ENCODE results near the gene FDX2.

Gene FDX2

DNA sequence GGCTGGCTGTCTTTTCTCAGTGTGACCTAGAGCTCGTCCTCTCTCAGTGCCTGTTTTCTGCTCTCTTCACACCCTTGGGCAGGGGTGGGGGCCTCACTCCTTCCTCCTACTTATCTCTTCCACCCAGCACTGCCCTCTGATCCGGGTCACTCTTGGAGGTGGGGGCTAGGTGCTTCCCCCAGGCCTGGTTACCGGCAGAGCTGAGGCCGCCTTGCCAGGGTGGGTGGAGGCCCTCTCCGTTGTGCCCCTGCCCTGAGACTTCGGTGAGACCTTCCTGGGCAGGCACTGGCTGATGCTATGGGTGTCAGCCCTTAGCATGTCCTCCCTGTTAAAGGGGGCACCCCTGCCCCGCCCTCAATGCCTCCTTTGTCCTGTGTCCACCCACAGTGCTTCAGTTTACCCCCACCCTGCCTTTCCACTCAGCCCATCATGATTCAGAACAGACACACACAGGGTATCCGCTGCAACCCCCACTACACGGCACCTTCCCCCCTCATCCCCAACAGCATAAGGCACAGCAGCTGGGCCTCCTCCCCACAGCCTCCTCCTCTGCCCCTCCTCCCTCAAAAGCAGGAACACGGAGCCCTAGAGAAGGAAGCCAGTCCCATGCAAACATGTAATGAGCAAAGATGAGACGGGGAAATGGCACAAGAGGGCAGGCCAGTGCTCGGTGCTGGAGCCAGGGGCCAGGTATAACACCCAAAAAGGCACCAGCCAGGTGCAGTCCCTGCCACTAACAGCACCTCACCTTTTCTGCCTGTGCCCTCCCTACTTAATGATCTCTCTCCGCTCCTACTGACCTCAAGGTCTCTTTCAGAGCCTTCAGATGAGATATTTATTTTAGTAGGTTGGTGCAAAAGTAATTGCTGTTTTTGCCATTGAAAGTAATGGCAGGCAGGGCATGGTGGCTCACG, 16.0 kb downstream of the FDX2 start:
- no peak for DNase-seq

DNA sequence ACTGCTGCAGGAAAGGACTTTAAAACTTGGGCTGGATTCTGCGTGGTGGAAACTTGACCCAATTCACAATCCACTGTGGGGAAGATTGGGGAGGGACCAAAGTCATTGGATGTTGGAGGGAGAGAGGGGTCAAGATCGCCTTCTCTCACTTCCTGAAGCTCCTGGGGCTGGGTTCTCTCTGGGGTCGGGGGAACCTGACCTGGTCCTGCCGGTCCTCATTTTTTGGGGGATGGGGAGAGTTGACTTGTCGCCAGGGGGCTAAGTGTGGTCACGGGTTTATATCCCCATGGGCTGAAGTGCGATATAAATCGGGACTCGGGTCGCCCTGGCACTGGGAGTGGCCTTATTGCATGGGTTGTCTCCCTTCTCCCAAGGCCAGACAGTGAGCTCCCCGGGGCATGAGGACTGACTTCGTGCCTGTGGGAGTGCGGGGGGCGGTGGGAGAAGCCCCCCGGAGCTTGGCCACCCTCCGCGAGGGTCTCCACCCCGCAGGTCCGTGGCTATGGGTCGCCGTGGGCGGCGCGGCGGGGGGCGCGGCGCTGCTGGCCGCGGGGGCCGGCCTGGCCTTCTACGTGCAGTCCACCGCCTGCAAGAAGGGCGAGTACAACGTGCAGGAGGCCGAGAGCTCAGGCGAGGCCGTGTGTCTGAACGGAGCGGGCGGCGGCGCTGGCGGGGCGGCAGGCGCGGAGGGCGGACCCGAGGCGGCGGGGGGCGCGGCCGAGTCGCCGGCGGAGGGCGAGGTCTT, 19.8 kb downstream of the FDX2 start:
- no peak for DNase-seq

DNA sequence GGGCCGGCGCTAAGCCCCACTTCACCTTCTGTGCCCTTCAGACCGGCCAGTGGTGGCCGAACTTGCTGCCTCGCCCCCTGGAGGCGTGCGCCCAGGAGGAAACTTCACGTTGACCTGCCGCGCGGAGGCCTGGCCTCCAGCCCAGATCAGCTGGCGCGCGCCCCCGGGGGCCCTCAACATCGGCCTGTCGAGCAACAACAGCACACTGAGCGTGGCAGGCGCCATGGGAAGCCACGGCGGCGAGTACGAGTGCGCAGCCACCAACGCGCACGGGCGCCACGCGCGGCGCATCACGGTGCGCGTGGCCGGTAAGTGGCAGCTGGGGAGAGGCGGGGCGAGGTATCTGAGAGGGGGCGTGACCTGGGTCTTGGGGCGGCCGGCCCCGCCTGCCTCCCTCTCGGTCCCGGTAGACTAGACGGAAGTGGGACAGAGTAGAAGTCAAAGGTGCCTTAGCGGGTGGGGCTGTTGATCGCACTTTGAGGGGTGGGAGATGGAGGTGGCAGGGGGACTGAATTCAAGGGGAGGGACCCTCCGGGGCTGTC, 20.4 kb downstream of the FDX2 start:
- DNase-seq, result no peak

DNA sequence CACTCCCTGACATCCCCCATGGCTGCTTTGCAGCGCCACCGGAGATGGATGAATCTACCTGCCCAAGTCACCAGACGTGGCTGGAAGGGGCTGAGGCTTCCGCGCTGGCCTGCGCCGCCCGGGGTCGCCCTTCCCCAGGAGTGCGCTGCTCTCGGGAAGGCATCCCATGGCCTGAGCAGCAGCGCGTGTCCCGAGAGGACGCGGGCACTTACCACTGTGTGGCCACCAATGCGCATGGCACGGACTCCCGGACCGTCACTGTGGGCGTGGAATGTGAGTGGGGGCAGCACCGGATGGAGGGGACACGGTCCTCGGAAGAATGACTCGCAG, 21.5 kb downstream of the FDX2 start:
- no peak for DNase-seq

DNA sequence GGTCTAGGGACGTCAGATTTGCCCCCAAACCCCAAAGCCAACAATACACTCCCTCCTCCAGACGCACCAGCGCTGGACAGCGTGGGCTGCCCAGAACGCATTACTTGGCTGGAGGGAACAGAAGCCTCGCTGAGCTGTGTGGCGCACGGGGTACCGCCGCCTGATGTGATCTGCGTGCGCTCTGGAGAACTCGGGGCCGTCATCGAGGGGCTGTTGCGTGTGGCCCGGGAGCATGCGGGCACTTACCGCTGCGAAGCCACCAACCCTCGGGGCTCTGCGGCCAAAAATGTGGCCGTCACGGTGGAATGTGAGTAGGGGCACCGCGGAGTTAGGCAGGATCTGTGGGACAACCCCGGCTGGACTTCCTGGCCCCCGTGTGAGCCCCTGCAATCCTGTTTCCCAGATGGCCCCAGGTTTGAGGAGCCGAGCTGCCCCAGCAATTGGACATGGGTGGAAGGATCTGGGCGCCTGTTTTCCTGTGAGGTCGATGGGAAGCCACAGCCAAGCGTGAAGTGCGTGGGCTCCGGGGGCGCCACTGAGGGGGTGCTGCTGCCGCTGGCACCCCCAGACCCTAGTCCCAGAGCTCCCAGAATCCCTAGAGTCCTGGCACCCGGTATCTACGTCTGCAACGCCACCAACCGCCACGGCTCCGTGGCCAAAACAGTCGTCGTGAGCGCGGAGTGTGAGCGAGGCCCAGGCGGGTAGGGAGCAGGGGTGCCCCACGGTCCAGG, 22.0 kb downstream of the FDX2 start:
- DNase-seq, result no peak

DNA sequence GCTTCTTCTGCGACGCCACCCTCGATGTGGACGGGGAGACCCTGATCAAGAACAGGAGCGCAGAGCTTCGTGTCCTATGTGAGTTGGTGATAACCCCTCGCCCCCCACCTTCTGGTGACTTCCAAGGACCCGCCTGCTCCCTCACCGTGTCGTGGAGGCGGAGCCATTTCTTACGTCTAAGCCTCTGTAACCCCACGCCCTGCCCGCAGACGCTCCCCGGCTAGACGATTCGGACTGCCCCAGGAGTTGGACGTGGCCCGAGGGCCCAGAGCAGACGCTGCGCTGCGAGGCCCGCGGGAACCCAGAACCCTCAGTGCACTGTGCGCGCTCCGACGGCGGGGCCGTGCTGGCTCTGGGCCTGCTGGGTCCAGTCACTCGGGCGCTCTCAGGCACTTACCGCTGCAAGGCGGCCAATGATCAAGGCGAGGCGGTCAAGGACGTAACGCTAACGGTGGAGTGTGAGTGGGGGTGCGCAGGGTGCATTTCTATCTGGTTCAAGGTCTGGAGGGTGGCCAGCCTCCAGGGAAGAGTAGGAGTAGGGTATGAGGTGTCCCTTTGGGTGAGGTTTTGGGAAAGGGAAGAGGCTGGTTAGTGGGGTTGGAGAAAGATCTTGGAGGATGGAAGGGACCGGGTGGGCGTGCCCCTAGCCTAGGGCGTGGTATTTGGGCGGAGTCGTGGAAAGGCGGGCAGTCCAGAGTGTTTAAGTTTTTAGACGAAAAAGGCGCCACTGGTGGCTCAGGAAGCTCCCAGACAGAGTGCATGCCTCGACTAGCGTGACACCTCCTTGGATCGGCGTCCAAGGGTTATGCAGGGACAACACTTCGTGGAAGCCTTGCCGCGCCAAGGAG, 22.8 kb downstream of the FDX2 start:
- DNase-seq, result no peak

- peak; percentile 72 to 88 for DNase-seq
Measured at GRCh38 chr19:10292206-10292788, 23.5 kb downstream of the FDX2 start.

- DNase-seq, result no peak
Measured at GRCh38 chr19:10291554-10292205, 24.1 kb downstream of the FDX2 start.

- DNase-seq, result peak; percentile 42 to 49
Measured at GRCh38 chr19:10290876-10291553, 24.8 kb downstream of the FDX2 start.

GRCh38 chr19:10290357-10290875, 25.4 kb downstream of the FDX2 start:
- DNase-seq, result no peak

- DNase-seq, result peak; percentile 22 to 28
Measured at GRCh38 chr19:10289836-10290356, 25.9 kb downstream of the FDX2 start, which contains the start of gene ICAM5. Gene ICAM5, plus strand, starts transcription at chr19:10289952. Its CDS starts 92 bp downstream, at chr19:10290044.

- peak; percentile 68 to 81 for DNase-seq
Measured at GRCh38 chr19:10289167-10289835, 26.5 kb downstream of the FDX2 start.

- DNase-seq, result peak; percentile 75 to 85
Measured at GRCh38 chr19:10288662-10289166, 27.1 kb downstream of the FDX2 start.

DNA sequence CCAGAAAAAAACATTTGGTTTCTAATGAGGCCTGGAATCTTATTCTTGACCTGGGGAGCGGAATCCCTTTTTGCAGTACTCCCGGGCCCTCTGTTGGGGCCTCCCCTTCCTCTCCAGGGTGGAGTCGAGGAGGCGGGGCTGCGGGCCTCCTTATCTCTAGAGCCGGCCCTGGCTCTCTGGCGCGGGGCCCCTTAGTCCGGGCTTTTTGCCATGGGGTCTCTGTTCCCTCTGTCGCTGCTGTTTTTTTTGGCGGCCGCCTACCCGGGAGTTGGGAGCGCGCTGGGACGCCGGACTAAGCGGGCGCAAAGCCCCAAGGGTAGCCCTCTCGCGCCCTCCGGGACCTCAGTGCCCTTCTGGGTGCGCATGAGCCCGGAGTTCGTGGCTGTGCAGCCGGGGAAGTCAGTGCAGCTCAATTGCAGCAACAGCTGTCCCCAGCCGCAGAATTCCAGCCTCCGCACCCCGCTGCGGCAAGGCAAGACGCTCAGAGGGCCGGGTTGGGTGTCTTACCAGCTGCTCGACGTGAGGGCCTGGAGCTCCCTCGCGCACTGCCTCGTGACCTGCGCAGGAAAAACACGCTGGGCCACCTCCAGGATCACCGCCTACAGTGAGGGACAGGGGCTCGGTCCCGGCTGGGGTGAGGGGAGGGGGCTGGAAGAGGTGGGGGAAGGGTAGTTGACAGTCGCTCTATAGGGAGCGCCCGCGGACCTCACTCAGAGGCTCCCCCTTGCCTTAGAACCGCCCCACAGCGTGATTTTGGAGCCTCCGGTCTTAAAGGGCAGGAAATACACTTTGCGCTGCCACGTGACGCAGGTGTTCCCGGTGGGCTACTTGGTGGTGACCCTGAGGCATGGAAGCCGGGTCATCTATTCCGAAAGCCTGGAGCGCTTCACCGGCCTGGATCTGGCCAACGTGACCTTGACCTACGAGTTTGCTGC, 28.7 kb downstream of the FDX2 start, which contains the start of gene ICAM4:
Gene ICAM4 (plus strand): TSS at position 153 of the 935 bp plus-strand sequence. CDS start 58 bp downstream, at position 211.
- no peak for DNase-seq

DNA sequence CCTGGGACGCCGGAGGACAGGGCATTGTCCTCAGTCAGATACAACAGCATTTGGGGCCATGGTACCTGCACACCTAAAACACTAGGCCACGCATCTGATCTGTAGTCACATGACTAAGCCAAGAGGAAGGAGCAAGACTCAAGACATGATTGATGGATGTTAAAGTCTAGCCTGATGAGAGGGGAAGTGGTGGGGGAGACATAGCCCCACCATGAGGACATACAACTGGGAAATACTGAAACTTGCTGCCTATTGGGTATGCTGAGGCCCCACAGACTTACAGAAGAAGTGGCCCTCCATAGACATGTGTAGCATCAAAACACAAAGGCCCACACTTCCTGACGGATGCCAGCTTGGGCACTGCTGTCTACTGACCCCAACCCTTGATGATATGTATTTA, 30.4 kb downstream of the FDX2 start:
- DNase-seq, result no peak

DNA sequence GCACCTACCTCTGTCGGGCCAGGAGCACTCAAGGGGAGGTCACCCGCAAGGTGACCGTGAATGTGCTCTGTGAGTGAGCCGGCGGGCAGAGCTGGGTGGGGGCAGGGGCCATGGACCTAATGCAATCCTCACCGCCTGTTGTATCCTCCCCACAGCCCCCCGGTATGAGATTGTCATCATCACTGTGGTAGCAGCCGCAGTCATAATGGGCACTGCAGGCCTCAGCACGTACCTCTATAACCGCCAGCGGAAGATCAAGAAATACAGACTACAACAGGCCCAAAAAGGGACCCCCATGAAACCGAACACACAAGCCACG, 30.9 kb downstream of the FDX2 start:
- DNase-seq, result no peak

GRCh38 chr19:10284065-10284959, 31.5 kb downstream of the FDX2 start:
- DNase-seq, result no peak
